ENCODE results near the gene ADAT3.
"Not testable (repeated sequence)": the region's sequence is repeated elsewhere in the genome, so short reads cannot be mapped to it uniquely, and the experiment has no call there.

ADAT3 gene

GRCh38 chr19:1884291-1884718 is 20.9 kb upstream of the ADAT3 start:
- no peak for DNase-seq

DNA sequence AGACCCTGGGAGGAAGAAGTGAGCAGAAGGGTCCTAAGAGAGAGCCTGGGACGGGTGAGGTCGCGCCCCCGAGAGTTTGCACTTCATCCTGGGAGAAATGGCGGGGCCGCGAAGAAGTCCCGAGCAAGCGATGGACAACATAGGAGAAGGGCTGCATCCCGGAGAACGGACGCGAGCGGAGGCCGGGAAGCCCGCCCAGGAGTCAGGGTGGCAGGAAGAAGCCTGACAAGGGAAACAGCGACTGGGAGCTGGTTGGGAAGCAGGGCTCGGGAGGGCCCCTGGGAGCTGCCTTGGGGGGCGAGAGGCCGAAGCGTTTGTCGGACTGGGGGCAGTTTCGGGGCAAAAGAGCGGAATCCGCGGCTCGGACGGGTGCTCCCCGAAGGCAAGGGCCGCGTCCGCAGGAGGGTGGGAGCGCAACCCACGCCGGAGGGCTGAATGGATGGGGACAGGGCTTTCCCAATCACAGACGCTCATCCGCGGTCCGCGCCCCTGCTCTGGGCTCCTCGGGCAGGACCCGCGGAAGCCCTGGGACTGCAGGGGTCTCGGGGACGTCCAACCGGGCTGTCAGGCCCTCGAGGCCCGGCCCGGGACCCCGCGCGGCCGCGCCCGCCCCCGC is 20.4 kb upstream of the ADAT3 start:
- DNase-seq, result no peak

DNA sequence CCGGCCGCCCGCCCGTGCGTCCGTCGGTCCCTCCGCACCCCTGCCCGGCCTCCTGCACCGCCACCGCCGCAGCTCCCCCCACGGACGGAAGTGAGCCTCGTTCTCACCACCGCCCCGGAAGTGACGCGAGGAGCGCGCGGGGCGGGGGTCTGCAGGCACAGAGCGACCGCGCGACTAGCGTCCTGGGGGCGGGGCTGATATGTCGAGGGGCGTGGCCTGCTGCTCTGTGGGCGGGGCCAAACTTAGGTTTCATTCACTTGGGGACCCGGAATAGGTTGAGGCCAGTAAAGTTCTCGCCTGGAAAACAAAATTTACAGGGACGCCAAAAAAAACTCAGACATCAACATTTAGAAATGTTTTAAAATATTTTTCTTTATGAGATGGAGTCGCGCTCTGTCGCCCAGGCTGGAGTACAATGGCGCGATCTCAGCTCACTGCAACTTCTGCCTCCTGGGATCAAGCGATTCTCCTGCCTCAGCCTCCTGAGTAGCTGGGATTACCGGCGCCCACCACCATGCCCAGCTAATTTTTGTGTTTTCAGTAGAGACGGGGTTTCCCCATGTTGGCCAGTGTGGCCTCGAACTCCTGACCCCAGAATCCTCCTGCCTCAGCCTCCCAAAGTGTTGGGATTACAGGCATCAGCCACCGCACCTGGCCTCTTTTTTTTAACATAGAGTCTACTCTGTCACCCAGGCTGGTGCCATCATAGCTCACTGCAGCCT is 19.6 kb upstream of the ADAT3 start, which contains the start of gene ABHD17A:
TSS of gene ABHD17A (minus strand) at position 99 of the 722 bp plus-strand sequence. CDS start 3,930 bp downstream, outside the sequence.
- peak; percentile 93 for DNase-seq

DNA sequence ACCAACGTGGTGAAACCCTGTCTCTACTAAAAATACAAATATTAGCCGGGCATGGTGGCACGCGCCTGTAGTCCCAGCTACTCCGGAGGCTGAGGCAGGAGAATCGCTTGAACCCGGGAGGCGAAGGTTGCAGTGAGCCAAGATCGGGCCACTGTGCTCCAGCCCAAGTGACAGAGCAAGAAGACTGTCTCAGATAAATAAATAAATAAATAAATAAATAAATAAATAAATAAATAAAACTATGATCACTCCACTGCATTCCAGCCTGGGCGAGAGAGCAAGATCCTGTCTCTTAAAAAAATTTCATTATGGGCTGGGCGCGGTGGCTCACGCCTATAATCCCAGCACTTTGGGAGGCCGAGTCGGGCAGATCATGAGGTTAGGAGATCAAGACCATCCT is 18.8 kb upstream of the ADAT3 start:
- DNase-seq, result not testable (repeated sequence)

- no peak for DNase-seq
These were observed 16.8 kb upstream of the ADAT3 start for GRCh38 chr19:1888385-1888784.

- DNase-seq, result no peak
These were observed 15.3 kb upstream of the ADAT3 start for GRCh38 chr19:1889907-1890306.

GRCh38 chr19:1893791-1894190 is 11.4 kb upstream of the ADAT3 start:
- DNase-seq, result no peak

GRCh38 chr19:1896508-1896907 is 8.7 kb upstream of the ADAT3 start:
- no peak for DNase-seq

DNA sequence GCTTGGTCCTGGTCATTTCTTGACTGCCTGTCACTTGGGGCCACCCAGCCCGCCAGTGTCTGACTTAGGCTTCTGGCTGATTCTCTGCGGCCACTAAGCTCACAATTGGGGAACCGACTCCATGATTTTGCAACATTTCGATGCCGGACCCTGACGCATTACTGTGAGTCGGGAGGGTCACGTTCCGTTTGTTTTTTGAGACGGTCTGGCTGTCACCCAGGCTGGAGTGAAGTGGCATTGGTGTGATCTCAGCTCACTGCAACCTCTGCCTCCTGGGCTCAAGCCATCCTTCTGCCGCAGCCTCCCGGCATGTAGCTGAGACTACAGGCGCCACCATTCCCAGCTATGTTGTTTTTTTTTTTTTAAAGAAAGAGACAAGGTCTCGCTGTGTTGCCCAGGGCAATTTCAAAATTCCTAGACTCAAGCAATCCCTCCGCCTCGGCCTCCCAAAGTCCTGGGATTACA is 3.2 kb upstream of the ADAT3 start:
- DNase-seq, result no peak

DNA sequence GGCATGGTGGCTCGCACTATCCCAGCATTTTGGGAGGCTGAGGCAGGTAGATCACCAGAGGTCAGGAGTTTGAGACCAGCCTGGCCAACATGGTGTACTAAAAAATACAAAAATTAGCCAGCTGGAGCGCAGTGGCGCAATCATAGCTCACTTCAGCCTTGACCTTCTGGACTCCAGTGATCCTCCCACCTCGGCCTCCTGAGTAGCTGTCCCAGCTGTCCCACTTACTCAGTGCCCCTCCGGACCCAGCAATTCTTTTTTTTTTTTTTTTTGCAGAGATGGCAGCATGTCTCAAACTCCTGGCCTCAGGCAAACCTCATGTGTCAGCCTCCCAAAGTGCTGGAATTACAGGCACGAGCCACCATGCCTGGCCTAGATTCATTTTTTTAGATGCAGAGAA is 2.3 kb upstream of the ADAT3 start:
- no peak for DNase-seq

GRCh38 chr19:1904860-1905109 is 414 bp upstream of the ADAT3 start:
- no peak for DNase-seq

DNA sequence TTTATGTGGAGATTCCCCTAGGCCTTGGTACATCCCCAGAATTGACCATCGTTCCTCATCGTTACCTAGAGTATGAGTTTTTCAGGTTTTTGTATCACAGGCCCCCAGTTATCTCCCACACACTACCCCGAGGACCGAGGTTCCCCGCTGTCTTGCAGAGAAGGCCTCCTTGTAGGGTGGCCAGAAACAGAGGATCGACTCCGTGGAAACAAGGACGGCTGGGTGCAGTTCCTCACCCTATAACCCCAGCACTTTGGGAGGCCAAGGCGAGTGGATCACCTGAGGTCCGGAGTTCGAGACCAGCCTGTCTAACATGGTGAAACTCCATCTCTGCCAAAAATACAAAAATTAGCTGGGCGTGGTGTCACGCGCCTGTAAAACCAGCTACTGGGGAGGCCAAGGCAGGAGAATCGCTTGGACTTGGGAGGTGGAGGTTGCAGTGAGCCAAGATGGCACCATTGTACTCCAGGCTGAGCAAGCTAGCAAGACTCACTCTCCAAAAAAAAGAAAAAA is 720 bp downstream of the ADAT3 start:
- DNase-seq, result no peak

DNA sequence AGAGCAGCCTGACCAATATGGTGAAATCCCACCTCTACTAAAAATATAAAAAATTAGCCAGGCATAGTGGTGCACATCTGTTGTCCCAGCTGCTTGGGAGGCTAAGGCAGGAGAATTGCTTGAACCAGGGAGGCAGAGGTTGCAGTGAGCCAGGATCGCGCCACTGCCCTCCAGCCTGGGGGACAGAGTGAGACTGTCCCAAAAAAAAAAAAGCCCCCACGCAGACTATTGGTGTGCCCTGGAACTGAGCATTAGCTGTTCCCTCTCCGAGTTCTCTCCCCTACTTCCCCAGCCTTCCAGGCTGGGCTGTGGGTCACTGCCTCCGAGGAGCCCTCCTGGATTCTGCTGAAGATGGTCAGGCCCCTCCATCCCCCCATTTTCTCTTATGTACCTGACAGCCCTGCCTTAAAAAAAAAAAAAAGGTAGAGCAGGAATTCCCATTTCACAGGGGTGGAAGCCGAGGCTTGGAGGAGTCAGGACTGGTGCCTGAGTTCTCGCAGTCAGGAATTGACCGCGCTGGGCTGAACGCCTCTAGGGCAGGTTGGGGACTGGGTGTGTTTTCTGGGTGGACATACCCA is 1.9 kb downstream of the ADAT3 start:
- DNase-seq, result no peak

DNA sequence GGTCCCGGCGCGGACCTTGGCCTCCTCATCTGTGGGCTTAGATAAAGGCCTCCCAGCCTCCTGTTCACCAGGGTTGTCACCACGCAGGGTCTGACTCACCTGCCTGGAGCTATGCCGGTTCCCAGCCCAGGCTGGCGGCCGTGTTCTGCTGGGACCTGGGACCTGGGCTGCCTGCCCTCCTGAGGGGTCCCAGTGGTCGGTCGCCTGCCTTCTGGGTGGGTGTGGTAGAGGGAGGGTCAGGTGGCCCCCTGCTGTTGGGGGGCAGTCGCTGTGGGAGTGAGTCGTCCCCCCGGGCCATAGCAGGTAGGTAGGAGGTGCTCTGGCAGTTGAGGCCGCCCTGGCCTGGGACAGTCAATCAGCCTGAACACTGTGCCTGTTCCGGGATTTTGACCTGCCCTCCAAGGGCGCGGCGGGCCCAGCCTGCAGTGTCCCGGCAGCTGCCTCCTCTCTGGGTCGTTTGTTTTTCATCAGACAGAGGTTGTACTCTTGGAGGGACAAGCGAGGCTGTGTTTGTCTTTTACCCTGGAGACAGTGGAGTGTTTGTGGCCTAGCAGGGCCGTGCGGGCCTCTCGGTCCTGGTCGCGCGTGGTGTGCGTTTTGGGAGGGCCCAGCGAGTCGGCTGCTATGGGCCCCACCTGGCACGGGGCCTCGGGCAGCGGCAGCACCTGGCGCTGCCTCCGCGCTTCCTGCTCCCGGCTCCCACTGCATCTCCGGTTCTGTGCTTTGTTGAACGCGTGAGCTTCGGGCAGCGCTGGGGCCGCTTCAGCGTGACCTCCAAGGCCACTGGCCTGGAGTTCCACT is 2.6 kb downstream of the ADAT3 start:
- DNase-seq, result no peak

DNA sequence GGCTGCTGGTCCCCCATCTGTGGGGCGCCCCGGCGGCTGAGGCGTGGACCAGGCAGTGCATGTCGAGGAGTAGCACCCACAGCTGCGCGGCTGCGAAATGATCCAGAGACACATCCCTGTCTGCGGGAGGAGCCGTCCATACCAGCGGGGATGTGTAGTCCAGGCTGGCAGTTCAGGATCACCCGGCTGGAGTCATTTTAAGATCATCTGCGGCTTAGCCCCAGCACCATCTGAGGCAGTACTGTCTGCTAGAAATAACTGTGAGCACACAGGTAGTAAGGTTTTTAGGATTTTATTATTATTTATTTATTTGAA is 3.1 kb downstream of the ADAT3 start:
- no peak for DNase-seq

GRCh38 chr19:1909761-1910080 is 4.5 kb downstream of the ADAT3 start:
- DNase-seq, result no peak

DNA sequence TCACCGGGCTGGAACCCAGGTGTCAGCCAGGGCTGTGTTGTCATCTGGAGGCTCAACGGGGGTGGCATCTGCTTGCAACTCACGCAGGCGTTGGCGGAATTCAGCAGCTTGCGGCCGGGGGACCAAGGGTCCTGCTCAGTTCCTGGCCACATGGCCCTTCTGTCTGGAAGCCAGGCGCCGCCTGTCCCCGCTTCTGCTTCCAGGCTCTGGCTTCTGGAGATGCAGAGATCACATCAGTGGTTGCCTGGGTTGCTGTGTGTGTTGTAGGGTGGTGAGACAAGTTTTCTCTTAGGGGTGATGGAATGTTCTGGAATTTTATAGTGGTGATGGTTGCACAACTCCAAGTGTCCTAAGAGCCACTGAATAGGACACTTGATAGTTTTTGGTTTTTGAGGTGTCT is 5.0 kb downstream of the ADAT3 start:
- DNase-seq, result no peak

- no peak for DNase-seq
These were observed 5.9 kb downstream of the ADAT3 start for GRCh38 chr19:1911098-1911497.

DNA sequence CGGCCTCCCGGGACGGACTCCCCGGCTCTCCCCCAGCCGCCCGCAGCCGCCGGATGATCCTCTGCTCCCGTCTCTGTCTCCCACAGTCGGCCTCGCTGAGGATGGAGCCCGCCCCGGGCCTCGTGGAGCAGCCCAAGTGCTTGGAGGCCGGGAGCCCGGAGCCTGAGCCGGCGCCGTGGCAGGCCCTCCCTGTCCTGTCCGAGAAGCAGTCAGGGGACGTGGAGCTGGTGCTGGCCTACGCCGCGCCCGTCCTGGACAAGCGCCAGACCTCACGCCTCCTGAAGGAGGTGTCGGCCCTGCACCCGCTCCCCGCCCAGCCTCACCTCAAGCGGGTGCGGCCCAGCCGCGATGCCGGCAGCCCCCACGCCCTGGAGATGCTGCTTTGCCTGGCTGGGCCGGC is 6.8 kb downstream of the ADAT3 start:
- no peak for DNase-seq

- DNase-seq, result no peak
These were observed 7.7 kb downstream of the ADAT3 start for GRCh38 chr19:1912760-1913505.

DNA sequence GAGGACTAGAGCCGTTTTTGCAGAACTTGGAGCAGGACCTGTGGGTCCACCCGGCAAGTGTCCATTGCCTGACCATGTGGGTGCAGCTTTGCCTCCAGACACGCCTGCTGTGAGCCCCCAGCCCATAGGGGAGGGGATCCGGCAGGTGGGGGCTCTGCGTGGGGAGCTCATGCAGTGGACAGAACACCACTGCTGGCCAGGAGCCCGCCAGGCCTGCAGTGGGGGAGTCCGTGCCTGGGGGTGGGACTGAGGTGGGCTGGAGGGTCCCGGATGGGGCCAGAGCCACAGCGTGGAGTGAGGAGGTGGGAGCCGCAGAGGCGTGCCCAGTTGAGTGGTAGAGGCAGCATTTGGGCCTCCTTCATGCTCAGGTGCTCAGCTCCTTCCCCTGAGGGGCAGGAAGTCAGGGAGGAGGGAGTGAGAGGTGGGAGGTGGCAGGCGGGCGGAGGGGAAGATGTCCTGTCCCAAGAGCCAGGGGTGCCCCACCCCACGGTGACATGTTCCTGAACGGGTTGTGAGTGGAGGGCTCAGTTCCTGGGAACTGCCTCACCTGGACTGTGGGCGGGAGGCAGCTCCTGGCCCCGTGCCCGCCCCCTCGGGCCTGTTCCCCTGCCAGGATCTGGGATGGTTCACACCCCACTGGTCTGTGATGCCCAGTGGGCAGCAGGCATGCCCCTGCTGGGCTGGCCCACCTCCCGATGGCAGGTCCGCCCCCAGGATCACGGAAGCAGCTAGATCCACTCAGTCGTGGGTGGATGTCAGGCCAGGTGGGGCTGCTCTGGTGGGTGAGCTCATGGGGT is 8.8 kb downstream of the ADAT3 start:
- DNase-seq, result no peak

DNA sequence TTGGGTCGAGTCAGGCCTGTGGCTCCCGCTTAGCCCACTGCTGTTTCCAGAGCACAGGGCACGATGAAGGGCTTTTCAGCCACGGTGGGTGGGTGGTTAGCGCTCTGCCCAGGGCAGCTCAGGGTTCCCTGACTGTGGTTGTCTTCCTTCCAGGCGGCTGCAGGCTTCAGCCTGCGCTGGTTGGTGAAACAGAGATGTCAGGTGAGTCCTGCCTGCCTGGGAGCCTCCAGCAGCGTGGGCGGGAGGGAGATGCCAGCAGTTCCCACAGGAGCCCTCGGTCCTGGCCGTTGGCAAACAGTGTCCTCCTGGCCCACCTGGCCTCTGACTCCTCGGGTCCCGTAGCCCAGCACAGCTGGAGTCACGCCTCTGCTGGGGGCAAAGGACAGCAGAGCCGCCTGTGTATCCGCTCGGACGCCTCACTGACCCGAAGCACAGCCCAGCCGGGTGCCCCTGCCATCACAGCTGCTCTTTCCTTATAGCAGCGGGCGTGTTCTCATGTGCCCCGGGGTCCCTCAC is 9.7 kb downstream of the ADAT3 start:
- DNase-seq, result no peak
